Dermis microvascular lymphatic vessel endothelial cell (primary cell): ENCODE measurements around the gene CSRNP3. TPM values are rescaled to one million over a fixed set of nuclear protein-coding genes. Genes with fewer than 3 reads are reported as not detected.

ENCODE experiments used
- DNase-seq, 2 donors: peaks; one replicate each; pipeline versions ENCODE4 v3.0.0 to v3.0.0-alpha.2; 2010; ENCODE audit warnings: low read depth in 2 of 2
- total RNA-seq: library from RNA; depleted of rRNA; stranded (reverse); fragments of >200 nt; gene quantifications from 2 replicates; pipeline ENCODE4 v1.2.1, GENCODE V29; 2014

The CSRNP3 gene
- total RNA-seq, 1 donor from 2014 or later, result 0.13 TPM

GRCh38 chr2:165471349-165471950 is 2.0 kb downstream of the CSRNP3 start:
- no peak for DNase-seq

DNA sequence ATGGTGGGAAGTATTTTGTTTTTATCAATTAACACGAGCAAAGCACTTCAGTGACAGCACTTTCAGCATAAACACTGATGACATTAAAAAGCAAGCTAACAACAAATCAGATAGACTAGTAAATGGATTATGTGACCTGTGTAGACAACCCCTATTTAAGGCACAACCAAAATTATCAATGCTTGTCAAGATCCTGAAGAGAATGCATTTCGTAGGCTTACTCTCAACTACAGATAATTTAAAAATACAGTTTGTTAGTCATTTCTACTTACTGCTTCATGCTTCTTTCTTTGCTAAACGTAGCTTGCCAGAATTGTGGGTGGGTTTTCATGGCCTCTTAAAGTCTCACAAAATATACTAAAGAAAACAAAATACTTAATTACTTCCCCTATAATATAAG is 3.4 kb downstream of the CSRNP3 start:
- no peak for DNase-seq

- DNase-seq, result no peak
Measured at GRCh38 chr2:165474619-165475276, 5.2 kb downstream of the CSRNP3 start.

- DNase-seq, result no peak
Measured at GRCh38 chr2:165475277-165476004, 5.9 kb downstream of the CSRNP3 start.

DNA sequence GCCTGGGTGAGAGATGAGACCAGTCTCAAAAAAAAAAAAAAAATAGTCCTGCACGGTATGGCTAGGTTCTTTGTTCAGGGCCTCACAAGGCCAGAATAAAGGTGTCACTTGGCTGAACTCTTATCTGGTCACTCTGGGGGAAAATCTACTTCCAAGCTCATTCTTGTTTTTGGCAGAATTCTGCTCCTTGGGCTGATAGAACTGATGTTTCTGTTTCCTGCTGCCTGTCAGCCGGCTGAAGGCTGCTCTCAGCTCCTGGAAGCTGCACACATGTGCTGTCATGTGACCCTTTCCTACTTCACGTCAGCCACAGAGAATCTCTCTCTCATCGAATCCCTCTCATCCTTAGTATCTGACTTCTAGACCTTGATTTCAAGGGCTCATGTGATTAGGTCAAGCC is 10.4 kb downstream of the CSRNP3 start:
- DNase-seq, result no peak

DNA sequence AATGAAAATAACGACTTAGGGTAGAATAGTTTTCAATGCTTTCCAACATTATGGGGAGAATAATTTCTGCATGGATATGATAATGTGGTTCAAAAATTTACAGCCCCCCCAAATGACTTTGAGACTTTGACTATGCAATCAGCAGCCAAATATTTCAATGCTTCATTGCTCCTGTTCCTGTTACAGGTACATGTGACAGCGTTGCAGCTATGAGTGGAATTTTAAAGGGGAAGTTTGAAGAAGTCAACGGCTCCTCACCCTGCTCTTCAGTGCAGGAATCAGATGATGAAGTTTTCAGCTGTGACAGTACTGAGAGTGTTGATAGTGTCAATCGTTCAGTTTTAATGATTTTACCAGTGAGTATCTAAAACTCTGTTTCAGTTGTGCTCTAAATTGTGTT is 25.1 kb downstream of the CSRNP3 start:
- DNase-seq, result no peak

GRCh38 chr2:165497659-165498317 is 28.3 kb downstream of the CSRNP3 start:
- no peak for DNase-seq

DNA sequence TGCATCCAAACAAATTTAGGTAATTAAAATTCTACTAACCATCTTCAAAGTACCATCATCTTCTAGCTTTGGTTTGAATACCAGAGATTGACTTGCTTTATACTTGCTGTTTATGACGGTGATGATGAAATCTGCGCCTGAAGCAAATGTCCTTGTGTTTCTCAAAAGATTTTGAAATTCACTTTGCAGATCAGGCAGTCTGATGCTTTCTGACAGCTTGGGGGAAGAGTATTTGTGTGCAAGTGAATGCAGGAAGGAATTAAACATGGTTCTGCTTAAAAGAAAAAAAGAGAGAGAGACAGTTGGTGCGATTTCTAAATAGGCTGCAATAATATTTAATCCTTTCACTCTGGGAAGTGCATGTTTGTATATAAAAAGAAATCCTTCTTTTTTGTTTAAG is 29.6 kb downstream of the CSRNP3 start:
- DNase-seq, result no peak

- DNase-seq, result no peak
Measured at GRCh38 chr2:165500001-165500400, 30.5 kb downstream of the CSRNP3 start.

DNA sequence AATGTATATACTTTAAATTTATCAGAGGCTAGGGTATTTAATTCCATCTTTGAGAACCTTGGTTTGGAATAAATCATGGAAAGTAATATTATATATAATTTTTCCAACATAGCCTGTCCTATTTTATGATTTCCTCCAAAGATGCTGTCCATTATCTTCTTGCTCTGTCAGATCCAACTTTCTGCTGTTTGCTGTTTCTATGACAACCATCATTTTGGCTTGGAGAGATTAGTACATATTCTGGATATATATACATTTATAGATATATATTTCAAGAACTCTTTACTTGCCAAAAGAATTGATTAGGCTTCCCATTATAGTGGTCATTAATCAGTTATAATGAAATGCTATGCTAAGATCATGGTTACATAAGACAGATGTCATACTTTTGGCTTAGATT is 31.3 kb downstream of the CSRNP3 start:
- no peak for DNase-seq

DNA sequence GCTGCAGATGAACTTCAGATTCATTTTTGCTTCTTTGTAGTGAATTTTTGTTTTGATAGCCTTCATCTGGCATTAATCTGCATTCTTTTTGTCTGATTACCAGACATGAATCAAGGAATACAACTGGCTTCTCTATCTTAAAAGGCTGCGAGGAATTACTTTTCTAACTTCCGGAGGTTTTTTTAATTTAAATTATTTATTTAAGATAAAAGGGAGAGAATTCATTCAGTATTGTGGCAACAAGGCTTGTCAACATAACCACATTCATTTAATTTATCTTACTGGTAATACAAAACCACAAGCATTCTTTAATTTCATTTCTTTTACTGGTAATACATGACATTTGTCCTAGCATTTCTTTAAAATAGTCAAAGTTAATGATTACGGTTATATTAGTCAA is 36.0 kb downstream of the CSRNP3 start:
- no peak for DNase-seq

DNA sequence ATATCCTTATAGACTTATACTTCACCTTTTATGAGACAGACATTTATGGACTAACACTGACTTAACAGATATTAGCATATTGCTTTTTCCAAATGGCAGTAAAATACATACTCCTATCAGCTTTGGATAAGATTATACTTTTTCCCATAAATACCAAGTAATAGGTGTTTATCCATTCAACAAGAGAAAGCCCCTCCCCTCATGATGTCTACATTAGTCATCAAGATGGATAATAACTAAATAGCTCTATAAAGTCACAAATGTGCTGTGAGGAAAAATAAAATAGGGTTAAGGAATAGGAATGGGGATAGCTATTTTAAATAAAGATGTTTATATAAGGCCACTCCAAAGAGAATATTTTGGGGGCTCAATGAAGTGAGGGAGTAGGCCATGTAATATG is 39.4 kb downstream of the CSRNP3 start:
- DNase-seq, result no peak

- DNase-seq, result no peak
Measured at GRCh38 chr2:165513479-165513878, 44.0 kb downstream of the CSRNP3 start.

GRCh38 chr2:165518611-165519010 is 49.1 kb downstream of the CSRNP3 start:
- DNase-seq, result no peak

DNA sequence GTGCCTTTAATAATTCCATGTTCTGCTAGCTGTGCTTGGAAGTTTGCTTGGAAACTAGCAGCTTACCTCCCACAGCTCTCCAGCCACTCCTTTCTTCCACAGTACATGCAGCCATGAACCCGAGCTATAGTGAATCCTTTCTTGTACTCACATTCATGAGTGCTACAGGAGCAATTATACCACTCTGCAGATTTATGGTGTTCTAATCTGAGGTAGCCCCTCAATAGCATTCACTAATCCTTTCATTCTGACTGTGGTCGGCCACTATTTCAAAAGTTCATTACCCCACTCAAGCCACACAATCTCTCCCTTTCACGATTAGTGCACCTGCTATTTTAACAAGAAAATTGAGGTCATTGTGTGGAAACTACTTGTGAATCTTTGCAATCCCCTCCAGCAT is 53.2 kb downstream of the CSRNP3 start:
- no peak for DNase-seq

DNA sequence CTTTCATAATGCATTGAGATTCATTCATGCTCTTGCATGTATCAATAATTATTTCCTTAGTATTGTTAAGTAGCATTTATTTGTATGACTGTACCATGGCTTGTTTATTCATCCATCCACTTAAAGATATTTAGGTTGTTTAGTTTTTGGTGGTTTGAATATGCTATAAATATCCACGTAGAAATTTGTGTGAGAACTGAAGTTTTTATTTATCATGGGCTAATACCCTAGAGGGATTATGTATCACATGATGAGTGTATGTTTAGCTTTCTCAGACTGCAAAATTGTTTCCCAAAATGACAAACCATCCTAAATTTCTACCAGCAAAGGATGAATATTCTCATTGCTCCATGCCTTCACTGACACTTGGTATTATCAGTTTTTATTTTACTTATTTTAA is 55.2 kb downstream of the CSRNP3 start:
- no peak for DNase-seq

DNA sequence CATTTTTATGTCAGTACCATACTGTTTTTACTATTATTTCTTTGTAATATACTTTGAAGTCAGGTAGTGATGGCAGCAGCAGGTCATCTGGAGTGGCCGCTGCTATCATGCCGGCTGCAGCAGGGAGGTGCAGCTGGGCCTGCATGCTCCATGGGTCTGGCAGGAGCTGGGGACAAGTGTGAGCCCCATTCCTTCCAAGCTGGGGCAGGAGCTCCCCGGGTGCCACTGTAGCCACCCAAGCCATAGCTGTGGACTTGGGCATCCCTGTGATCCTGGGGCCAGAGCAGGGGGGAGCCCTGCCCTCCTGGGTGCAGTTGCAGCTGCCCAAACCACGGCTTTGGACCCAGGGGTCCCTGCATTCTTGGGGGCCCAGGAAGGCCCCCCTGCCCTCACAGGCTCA is 59.2 kb downstream of the CSRNP3 start:
- no peak for DNase-seq

- no peak for DNase-seq
Measured at GRCh38 chr2:165529130-165529529, 59.6 kb downstream of the CSRNP3 start.

DNA sequence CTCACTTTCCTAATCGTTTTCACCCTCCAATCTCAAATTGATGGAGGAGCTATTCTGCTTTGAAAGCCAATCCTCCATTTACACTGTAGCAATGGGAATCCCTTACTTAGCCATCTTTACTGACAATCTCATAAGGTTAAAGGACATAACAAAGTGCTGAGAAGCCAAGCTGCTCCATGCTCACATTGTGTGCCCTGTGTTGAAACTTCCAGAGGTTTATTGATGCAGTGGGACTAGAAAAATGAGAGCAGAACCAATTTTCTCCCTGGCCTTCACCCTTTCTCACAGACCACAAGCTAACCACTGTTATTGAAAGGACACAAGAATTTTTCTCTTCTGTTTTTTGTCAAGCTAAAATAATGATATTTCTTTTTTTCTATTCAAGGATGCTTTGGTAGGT is 63.8 kb downstream of the CSRNP3 start:
- no peak for DNase-seq

GRCh38 chr2:165535471-165535870 is 66.0 kb downstream of the CSRNP3 start:
- no peak for DNase-seq

GRCh38 chr2:165536851-165537499 is 67.5 kb downstream of the CSRNP3 start:
- peak; percentile 51 to 71 for DNase-seq

DNA sequence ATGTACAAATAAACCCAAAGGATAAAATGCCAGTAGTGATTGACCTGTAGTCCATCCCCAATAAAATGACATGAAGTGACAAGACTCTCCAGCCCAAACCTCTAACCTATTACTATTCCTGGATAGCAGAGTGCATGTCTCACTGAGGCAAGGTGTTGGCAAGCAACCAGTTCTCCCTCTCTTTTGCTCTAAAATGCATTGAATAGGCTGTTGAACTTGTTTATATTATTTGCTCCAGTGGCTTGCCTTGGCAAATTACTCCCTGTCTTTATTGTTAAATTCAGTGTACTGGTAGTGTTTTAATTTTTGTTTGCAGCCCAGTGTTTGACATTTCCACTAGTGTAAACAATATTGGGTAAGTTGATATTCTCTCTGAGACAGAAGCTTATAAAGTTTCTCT is 70.5 kb downstream of the CSRNP3 start:
- no peak for DNase-seq
